GM18498 (cell line): ENCODE results near the gene CNNM4.
A peak's percentile ranks its signal among the peaks of the same experiment; 100 is the strongest.
"Not testable (repeated sequence)": the region's sequence is repeated elsewhere in the genome, so short reads cannot be mapped to it uniquely, and the experiment has no call there.

Experiments used
- ATAC-seq: cut with Tn5 transposase; IDR thresholded peaks from one replicate; pipeline ENCODE4 v1.9.1; 2021; ENCODE audit warnings: mild to moderate bottlenecking, moderate library complexity; ENCODE audit not compliant: unreplicated experiment

The CNNM4 gene

DNA sequence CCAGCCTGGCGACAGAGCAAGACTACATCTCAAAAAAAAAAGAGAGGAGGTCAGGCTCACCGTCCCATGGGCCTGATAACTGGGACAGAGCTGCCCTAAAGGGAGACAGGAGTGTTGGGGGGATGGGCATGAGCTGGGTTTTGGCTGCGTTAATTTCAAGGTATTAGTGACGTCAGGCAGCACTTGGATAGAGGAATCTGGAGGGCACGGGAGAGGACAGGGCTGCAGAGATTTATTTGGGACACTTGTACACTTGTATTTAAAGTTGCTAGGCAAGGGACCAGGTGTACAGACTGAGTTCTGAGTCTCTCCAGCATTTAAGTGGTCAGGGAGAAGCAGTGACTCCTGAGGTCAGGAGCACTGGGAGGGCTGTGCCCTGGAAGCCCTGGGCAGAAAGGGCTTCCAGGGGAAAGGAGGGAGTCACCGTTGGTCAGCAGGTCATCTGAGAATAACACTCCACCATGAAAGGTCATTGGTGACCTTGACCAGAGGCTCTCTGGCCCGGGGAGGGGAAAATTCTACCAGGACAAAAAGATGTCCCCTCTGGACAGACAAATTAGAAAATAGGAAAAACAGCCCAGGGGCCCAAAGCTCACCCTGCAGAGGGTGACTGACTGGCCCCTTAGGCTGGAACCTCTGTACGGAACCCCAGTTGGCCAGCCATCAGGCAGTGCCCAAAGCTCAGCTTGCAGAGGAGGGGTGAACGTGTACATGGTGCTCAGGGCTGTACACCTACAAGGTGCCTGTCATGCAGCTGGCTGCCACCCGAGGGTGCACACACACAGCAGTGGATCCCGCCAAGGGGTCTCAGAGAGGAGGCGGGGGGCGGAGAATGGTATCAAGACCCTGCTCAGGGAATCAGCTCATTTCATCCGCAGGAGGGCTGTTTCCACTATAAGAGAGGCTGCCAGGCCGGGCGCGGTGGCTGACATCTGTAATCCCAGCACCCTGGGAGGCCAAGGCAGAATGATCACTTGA, 32.4 kb downstream of the CNNM4 start:
- no peak for ATAC-seq

- no peak for ATAC-seq
Observed at GRCh38 chr2:96795076-96795475, 34.4 kb downstream of the CNNM4 start.

DNA sequence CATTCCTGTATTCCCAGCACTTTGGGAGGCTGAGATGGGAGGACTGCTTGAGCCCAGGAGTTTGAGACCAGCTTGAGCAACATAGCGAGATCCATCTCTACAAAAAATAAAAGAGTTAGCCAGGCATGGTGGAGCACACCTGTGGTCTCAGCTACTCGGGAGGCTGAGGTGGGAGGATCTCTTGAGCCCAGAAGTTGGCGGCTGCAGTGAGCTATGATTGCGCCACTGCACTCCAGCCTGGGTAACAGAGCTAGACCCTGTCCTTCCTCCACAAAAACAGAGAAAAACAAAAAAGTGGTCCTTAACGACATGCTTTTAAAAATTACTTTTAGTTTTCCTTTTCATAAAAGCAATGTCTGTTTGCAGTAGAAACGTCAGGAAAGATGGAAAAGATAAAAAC, 35.8 kb downstream of the CNNM4 start:
- not testable (repeated sequence) for ATAC-seq

GRCh38 chr2:96797066-96797625, 36.4 kb downstream of the CNNM4 start:
- no peak for ATAC-seq

DNA sequence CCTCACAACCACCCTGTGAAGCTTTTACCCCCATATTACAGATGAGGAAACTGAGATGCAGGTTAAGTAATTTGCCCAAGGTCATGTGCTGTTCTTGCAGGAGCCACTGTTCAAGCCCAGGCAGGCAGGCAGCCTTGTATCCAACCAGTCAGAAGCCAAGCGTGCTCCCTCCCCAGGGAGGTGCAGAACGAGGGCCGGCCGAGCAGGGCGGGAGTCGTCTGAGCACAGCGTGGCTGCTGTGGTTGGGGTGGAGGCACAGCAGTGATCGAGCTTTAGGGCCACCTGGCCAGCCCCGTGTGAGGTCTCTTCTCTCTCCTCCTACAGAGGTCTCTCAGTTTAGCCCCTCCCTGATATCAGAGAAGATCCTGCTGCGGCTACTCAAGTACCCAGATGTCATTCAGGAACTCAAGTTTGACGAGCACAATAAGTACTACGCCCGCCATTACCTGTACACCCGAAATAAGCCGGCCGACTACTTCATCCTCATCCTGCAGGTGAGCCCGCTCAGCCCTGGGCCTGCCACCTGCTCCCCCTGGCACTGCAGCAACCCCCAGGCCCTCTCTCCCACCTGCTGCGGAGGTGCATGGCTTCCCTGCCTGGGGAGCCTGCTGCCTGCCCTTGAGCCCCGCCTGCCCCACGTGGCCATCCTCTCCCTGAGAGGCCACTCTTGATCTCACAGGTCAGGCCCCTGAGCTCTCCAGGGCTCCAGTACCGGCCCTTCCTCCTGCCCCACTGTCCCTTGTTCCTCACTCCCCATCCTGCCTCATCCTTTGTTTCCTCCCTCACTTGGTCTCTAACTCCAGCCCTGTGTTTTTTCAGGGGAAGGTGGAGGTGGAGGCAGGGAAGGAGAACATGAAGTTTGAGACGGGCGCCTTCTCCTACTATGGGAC, 38.3 kb downstream of the CNNM4 start:
- no peak for ATAC-seq

- no peak for ATAC-seq
Observed at GRCh38 chr2:96799623-96799935, 38.9 kb downstream of the CNNM4 start.

DNA sequence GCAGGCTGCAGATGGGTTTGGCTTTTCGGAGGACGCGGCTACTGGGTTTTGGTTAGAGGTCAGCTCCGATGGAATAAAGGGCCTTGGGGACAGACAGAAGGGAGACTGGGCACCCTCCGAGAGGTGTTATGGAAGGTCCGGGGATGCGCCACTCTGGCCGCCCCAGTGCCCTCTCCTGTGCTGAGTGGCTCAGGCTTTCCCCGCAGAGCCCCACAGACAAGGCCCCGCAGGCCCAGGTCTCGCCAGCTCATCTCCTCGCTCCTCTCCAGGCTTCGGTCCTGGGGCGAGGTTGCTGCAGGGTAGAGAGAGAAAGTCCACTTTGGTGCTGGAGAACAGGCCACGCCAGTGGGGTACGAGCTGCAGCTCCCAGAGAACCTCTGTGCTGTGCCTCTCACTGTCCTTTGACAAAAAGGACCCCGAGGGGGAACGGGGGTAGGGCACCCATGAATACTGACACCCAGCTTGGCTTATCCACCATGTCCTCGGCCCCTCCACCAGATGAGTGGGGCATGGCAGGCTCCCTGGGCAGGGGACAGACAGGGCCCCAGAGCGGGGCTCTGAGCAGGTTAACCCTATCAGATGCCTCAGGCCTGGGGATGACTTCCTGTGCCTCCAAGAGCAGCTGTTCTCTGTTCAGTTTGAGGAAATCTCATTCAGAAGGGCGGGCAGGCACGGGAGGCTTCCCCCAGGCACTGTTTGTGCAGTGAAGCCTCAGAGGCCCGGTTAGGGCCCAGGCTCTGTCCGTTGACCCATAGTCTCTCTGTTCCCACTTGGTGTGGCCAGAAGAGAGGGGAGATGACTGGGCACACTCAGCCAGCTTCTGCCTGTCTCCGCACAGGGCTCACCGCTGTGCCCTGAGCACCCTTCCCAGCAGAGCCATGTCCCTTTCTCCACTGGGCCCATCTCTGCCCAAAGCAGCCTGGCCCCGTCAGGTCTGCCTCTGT, 39.6 kb downstream of the CNNM4 start:
- ATAC-seq, result peak; percentile 22

GRCh38 chr2:96801005-96801785, 40.5 kb downstream of the CNNM4 start:
- ATAC-seq, result peak; percentile 91

DNA sequence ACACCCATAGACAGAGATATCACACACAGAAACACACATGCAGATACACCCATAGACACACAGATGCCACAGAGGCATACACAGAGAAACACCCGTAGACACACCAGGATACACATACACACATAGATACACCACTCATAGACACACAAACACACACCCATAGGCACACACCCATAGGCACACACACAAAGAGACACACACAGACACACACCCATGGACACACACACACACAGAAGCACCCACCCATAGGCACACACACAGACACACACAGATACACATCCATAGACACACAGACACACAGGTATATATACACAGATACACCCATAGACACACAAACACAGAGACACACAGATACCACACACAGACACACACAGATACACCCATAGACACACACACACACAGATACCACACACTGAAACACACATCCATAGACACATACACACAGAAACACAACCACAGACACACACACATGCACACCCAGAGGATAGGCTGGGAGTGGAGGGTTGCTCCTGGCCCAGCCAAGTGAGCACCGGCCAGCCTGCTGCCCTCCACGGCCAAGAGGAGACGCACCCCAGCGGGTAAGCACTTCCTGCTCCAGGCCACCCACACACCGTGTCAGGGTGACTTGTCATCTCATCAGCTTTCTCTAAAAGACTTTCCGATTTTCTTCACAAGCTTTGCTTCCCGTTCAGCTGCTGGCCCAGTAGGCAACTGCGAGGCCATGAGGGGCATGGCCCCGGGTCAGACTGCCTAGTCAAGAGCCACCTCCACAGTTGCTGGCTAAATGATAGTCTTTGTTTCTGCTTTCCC, 41.3 kb downstream of the CNNM4 start:
- peak; percentile 42 for ATAC-seq

DNA sequence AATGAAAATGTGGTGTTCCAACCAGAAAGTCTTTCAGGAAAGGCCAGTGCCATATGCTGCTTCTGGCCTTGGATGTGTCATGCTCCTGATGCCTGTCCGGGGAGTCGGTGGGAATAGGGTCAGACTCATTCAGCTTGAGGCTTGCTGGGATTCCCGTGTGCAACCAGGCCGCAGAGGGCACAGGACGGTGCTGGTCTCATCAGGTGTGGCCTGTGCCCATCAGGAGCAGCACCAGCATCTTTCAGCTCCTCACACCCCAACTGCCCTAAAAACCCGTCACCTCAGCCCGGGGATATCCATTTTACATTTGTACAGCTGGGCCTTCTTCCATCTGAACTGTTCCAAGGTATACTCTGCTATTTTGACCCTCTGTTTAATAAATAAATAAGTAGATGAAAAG, 42.0 kb downstream of the CNNM4 start:
- ATAC-seq, result no peak

- ATAC-seq, result no peak
Observed at GRCh38 chr2:96804986-96805385, 44.3 kb downstream of the CNNM4 start.

- not testable (repeated sequence) for ATAC-seq
Observed at GRCh38 chr2:96805946-96806345, 45.2 kb downstream of the CNNM4 start.

DNA sequence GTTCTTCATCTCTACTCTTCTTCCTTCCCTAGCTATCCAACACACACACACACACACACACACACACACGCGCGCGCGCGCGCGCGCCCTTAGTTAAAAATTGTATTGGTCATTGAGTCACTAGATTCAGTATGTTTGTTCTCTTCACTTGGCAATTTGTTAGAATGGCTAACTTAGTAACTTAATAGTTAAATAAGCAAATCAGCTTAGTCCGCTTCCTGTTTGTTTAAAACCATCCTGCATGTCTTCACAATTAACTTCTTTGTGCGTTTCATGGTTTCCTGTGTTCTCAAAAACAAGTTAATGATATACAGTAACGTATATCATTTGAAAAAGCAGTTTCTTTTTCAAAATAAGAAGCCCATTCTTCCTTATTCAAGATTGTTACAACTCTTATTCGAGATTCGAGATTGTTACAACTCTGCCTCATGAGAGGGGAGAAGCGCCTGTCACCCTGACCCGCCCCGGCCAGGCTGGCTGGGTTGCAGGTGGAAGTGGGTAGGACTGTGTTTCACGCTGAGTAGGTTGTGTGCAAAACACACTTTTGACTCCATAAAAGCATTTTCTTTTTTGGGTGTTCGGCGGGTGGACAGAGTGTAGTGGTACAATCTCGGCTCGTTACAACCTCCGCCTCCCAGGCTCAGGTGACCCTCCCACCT, 45.9 kb downstream of the CNNM4 start:
- no peak for ATAC-seq

DNA sequence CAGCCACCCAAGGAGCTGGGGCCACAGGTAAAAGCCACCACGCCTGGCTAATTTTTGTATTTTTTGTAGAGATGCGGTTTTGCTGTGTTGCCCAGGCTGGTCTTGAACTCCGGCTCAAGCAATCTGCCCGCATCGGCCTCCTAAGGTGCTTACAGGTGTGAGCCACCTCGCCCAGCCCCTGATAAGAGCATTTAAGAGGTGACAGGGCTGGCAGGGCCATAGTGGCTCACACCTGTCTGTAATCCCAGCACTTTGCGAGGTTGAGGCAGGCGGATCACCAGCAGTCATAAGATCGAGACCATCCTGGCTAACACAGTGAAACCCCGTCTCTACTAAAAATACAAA, 46.4 kb downstream of the CNNM4 start:
- ATAC-seq, result no peak

- ATAC-seq, result no peak
Observed at GRCh38 chr2:96808176-96808837, 47.6 kb downstream of the CNNM4 start.

DNA sequence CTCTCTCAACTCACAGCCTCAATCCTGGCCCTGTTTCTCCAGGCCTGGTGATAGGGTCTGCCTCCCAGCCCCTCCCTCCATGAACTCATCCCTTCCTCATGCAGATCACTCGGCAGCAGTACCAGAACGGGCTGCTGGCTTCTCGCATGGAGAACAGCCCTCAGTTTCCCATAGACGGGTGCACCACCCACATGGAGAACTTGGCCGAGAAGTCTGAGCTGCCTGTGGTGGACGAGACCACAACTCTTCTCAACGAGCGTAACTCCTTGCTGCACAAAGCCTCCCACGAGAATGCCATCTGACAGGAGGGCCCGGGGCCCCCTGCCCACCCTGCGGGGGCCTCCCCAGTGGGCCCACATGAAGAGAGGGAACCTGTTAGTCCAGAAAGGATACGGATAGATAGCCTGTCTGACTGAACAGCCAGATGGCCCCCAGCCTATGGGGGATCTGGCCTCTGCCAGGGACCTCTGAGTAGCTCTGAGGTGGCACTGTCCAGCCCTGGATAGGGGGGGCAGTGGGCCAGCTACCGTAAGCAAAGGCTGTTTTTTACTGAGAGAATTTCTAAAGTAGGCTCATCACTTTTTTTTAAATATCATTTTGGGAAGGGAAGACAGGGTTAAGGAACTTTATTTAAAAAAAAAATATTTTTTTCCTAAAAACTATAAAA, 48.6 kb downstream of the CNNM4 start:
- no peak for ATAC-seq
